ENCODE results near the gene BMERB1. TPM values are rescaled to one million over a fixed set of nuclear protein-coding genes. Genes with fewer than 3 reads are reported as not detected.

BMERB1 gene
- total RNA-seq, 4 donors from 2014 or later = 7.0 to 47.9 (median 15.0) TPM

DNA sequence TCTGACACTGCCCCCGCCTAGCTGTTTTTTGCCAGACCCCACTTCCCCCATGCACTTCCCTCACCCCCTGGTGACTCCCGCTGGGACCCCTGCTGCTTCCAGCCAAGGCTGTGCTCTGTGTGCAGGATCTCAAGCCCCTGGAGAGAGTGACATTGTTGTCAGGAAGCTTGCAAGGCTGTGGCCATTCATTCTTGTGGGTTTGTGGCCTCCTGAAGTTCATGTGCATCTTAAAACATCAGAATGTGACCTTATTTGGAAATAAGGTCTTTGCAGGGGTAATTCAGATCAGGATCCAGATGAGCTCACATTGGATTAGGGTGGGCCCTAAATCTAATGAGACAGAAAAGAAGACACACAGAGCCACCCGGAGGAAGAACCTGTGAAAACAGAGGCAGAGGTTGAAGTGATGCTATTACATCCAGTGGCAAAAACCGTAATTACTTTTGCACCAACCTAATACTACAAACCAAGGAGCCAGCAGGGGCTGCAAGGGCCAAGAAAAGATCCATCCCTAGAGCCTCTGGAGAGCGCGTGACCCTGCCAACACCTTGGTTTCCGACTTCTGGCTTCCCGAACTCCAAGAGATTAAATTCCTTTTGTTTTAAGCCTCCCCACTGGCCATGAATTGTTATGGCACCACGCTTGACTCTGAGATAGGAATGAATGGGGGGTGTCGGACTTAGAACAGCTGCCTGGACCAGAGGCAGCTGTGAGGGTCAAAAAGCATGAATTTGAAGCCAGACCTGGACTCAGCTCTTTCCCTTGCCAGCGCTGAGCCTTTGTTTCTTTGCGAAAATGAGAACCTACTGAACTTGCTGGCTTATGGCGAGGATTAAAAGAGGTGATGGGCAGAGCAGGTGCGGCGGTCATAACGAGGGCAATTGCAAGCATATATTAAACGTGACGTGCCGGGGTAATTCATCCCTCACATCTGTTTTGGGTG, 75.5 kb downstream of the BMERB1 start:
- no peaks in the 10 kb centered on the region for H3K9me3 ChIP-seq
- no peak overlapping the region for H3K27ac ChIP-seq
- no peak overlapping the region for H3K4me3 ChIP-seq
- H3K36me3 ChIP-seq = no peaks in the 10 kb centered on the region
- DNase-seq = no peak
- no peaks in the 10 kb centered on the region for H3K27me3 ChIP-seq
- H3K4me1 ChIP-seq = peaks cover 0 to 3% (median 0%) of the 10 kb centered on the region in 4 donors
- no peak for TF ChIP-seq POLR2A (IDR thresholded peaks at IDR 0.05)
- no peak for TF ChIP-seq CTCF (IDR thresholded peaks at IDR 0.05)

- Histone ChIP-seq H3K27me3 (no peaks in the 10 kb centered on the region), H3K36me3 (no peaks in the 10 kb centered on the region), H3K4me3 (no peak overlapping the region), H3K27ac (no peak overlapping the region), H3K9me3 (no peaks in the 10 kb centered on the region), H3K4me1 (peaks cover 0 to 3% (median 0%) of the 10 kb centered on the region in 4 donors)
- TF ChIP-seq POLR2A (IDR thresholded peaks at IDR 0.05) = no peak
- TF ChIP-seq CTCF (IDR thresholded peaks at IDR 0.05) = no peak
- DNase-seq = no peak
These were observed 76.6 kb downstream of the BMERB1 start for GRCh38 chr16:15510992-15511391.

- no peak overlapping the region for H3K27ac ChIP-seq
- H3K27me3 ChIP-seq = no peaks in the 10 kb centered on the region
- no peak for DNase-seq
- no peak for TF ChIP-seq CTCF (IDR thresholded peaks at IDR 0.05)
- TF ChIP-seq POLR2A (IDR thresholded peaks at IDR 0.05) = no peak
- no peaks in the 10 kb centered on the region for H3K9me3 ChIP-seq
- H3K4me3 ChIP-seq = no peak overlapping the region
- no peaks in the 10 kb centered on the region for H3K36me3 ChIP-seq
- peaks cover 0 to 3% (median 0%) of the 10 kb centered on the region in 4 donors for H3K4me1 ChIP-seq
These were observed 77.5 kb downstream of the BMERB1 start for GRCh38 chr16:15511759-15512487.

GRCh38 chr16:15513156-15513555, 78.8 kb downstream of the BMERB1 start:
- no peaks in the 10 kb centered on the region for H3K4me1 ChIP-seq
- TF ChIP-seq POLR2A (IDR thresholded peaks at IDR 0.05) (no peak), CTCF (IDR thresholded peaks at IDR 0.05) (no peak)
- no peaks in the 10 kb centered on the region for H3K36me3 ChIP-seq
- H3K27me3 ChIP-seq = no peaks in the 10 kb centered on the region
- H3K9me3 ChIP-seq = no peaks in the 10 kb centered on the region
- no peak for DNase-seq
- no peak overlapping the region for H3K4me3 ChIP-seq
- H3K27ac ChIP-seq = no peak overlapping the region

DNA sequence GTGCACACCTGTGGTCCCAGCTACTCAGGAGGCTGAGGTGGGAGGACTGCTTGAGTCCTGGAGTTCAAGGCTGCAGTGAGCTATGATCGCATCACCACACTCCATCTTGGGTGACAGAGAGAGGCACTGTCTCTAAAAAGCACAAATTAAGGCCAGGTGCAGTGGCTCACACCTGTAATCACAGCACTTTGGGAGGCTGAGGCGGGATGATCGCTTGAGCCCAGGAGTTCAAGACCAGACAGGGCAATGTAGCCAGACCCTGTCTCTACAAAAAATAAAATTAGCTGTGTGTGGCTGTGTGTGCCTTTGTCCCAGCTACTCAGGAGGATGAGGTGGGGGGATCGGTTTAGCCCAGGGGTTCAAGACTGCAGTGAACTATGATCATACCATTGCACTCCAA, 81.6 kb downstream of the BMERB1 start:
- Histone ChIP-seq H3K9me3 (no peaks in the 10 kb centered on the region), H3K36me3 (no peaks in the 10 kb centered on the region), H3K4me1 (peaks cover 0 to 12% (median 0%) of the 10 kb centered on the region in 4 donors), H3K27me3 (no peaks in the 10 kb centered on the region), H3K4me3 (no peak overlapping the region), H3K27ac (no peak overlapping the region)
- TF ChIP-seq POLR2A (IDR thresholded peaks at IDR 0.05) (no peak), CTCF (IDR thresholded peaks at IDR 0.05) (no peak)
- no peak for DNase-seq
